Prostate gland (tissue), 2 donors: ENCODE results near the gene SMPDL3A.

Experiments used
- CTCF ChIP-seq, 4 experiments: fragments of 200-600 bp in 2 of 4; fragments of 450-650 bp in 2 of 4; sonication (generic) in 2 of 4; IDR thresholded peaks; 1 replicate in 3 of 4; 2 replicates in 1 of 4; pipeline ENCODE4 v1.5.1; 2016 to 2019; ENCODE audit warnings: antibody characterized with exemption in 4 of 4, mild to moderate bottlenecking in 2 of 4, moderate library complexity in 2 of 4
- POLR2A ChIP-seq: fragments of 450-650 bp; IDR thresholded peaks from one replicate; pipeline ENCODE4 v1.6.1; 2016; ENCODE audit warnings: antibody characterized with exemption, mild to moderate bottlenecking
- POLR2AphosphoS5 ChIP-seq: sonication (generic); formaldehyde crosslinking; IDR thresholded peaks from one replicate; pipeline ENCODE4 v1.6.1; 2017; ENCODE audit warnings: antibody characterized with exemption

GRCh38 chr6:122806291-122806690 lies 17.2 kb downstream of the SMPDL3A start:
- no peak for TF ChIP-seq POLR2A
- no peak for TF ChIP-seq CTCF (IDR thresholded peaks at IDR 0.05)
- no peak for TF ChIP-seq POLR2AphosphoS5
